ENCODE measurements around the gene ZDHHC15. TPM values are rescaled to one million over a fixed set of nuclear protein-coding genes. Genes with fewer than 3 reads are reported as not detected.

ZDHHC15 gene
- total RNA-seq, 1 experiment from 2014 or later: 0.05 TPM

- Histone ChIP-seq H3K36me3 (ENCODE audit: control insufficient read depth, insufficient read depth, low read length) (no peaks in the 10 kb centered on the region), H3K27me3 (ENCODE audit: control insufficient read depth, insufficient read depth, low read length) (no peaks in the 10 kb centered on the region), H3K9me3 (ENCODE audit: control insufficient read depth, insufficient read depth, low read depth, low read length) (no peaks in the 10 kb centered on the region), H3K4me1 (ENCODE audit: control insufficient read depth, insufficient read depth, low read length) (no peaks in the 10 kb centered on the region), H3K27ac (ENCODE audit: low read length) (no peak overlapping the region), H3K4me3 (ENCODE audit: low read depth in 2 of 2, low read length in 2 of 2) (no peak overlapping the region)
- DNase-seq (ENCODE audit: low read depth, low spot score) (no peak), ATAC-seq (no peak)
- in situ Hi-C loops (cut with HindIII; ENCODE audit: low pct_unique_long_range_greater_than_20kb, low sequenced_read_pairs) (no loop called here), intact Hi-C loops (cut with micrococcal nuclease; ENCODE audit: unreplicated experiment) (no loop called here)
- no peak for TF ChIP-seq SIN3A (IDR thresholded peaks at IDR 0.05; ENCODE audit: borderline replicate concordance, insufficient read depth, low read depth, low read length)
- TF ChIP-seq POLR2AphosphoS5 (IDR thresholded peaks at IDR 0.05; ENCODE audit: low read depth, low read length): no peak
- no peak for TF ChIP-seq REST (IDR thresholded peaks at IDR 0.05; ENCODE audit: insufficient read depth in 1 of 2, low read depth in 2 of 2, low read length in 1 of 2)
- no peak for TF ChIP-seq CTCF (IDR thresholded peaks at IDR 0.05)
- ChIA-PET POLR2A (no interaction called here), CTCF (interaction anchor here (0.6 kb wide), 1 partner anchor 11 kb away, joined by 3 read pairs; no protein-coding TSS in a partner anchor)
- BruUV-seq (replicated peaks): no TSS peak
Measured at GRCh38 chrX:75390470-75390869, 132.4 kb downstream of the ZDHHC15 start.

- in situ Hi-C loops (cut with HindIII; ENCODE audit: low pct_unique_long_range_greater_than_20kb, low sequenced_read_pairs) (no loop called here), intact Hi-C loops (cut with micrococcal nuclease; ENCODE audit: unreplicated experiment) (no loop called here)
- ATAC-seq (no peak), DNase-seq (ENCODE audit: low read depth, low spot score) (no peak)
- ChIA-PET CTCF (no interaction called here), POLR2A (no interaction called here)
- no peak for TF ChIP-seq SIN3A (IDR thresholded peaks at IDR 0.05; ENCODE audit: borderline replicate concordance, insufficient read depth, low read depth, low read length)
- TF ChIP-seq REST (IDR thresholded peaks at IDR 0.05; ENCODE audit: insufficient read depth in 1 of 2, low read depth in 2 of 2, low read length in 1 of 2): no peak
- no peak for TF ChIP-seq TCF7L2 (IDR thresholded peaks at IDR 0.05; ENCODE audit: low read depth, low read length)
- Histone ChIP-seq H3K4me3 (ENCODE audit: low read depth in 2 of 2, low read length in 2 of 2) (no peak overlapping the region), H3K36me3 (ENCODE audit: control insufficient read depth, insufficient read depth, low read length) (no peaks in the 10 kb centered on the region), H3K27ac (ENCODE audit: low read length) (no peak overlapping the region), H3K9me3 (ENCODE audit: control insufficient read depth, insufficient read depth, low read depth, low read length) (no peaks in the 10 kb centered on the region), H3K27me3 (ENCODE audit: control insufficient read depth, insufficient read depth, low read length) (no peaks in the 10 kb centered on the region), H3K4me1 (ENCODE audit: control insufficient read depth, insufficient read depth, low read length) (no peaks in the 10 kb centered on the region)
- no TSS peak for BruUV-seq (replicated peaks)
Measured at GRCh38 chrX:75369721-75370120, 153.1 kb downstream of the ZDHHC15 start.
